Vagina (tissue), 2 donors: Measurements from ENCODE around the gene MAGOHB. TPM values are rescaled to one million over a fixed set of nuclear protein-coding genes. Genes with fewer than 3 reads are reported as not detected.

ENCODE experiments used
- DNase-seq, 2 donors: peaks; one replicate each; pipeline ENCODE4 v3.0.0-alpha.2; 2017; ENCODE audit errors: extremely low spot score in 2 of 2
- H3K27ac ChIP-seq: fragments of 200-600 bp; sonication (generic); one replicate; pipeline ENCODE4 v1.5.1; 2019
- H3K27me3 ChIP-seq: fragments of 200-600 bp; sonication (generic); one replicate; pipeline ENCODE4 v1.5.1; 2019
- H3K36me3 ChIP-seq, 2 donors: fragments of 200-600 bp; sonication (generic); one replicate each; pipeline ENCODE4 v1.5.1; 2017 to 2019
- H3K4me1 ChIP-seq: fragments of 200-600 bp; sonication (generic); one replicate; pipeline ENCODE4 v1.5.1; 2019
- H3K4me3 ChIP-seq, 2 donors: fragments of 200-600 bp; sonication (generic); 1 replicate in 1 of 2; 2 replicates in 1 of 2; pipeline ENCODE4 v1.5.1; 2016 to 2019
- H3K9me3 ChIP-seq: fragments of 200-600 bp; sonication (generic); one replicate; pipeline ENCODE4 v1.5.1; 2019
- POLR2A ChIP-seq, 2 donors: fragments of 450-650 bp; IDR thresholded peaks; one replicate each; pipeline ENCODE4 v1.6.1; 2017; ENCODE audit warnings: antibody characterized with exemption in 2 of 2, mild to moderate bottlenecking in 2 of 2, moderate library complexity in 2 of 2
- POLR2AphosphoS5 ChIP-seq, 2 donors: sonication (generic); formaldehyde crosslinking; IDR thresholded peaks; one replicate each; pipeline ENCODE4 v1.9.0; 2017; ENCODE audit warnings: antibody characterized with exemption in 2 of 2, mild to moderate bottlenecking in 2 of 2, low read depth in 1 of 2; ENCODE audit not compliant: insufficient read depth in 1 of 2
- intact Hi-C: fragments of 100-400 bp; cut with DNase I; formaldehyde crosslinking; loops from one replicate; pipeline ENCODE4 v1.15.1; 2023
- total RNA-seq: library from RNA; depleted of rRNA; stranded (reverse); fragments of >200 nt; gene quantifications from one replicate; pipeline ENCODE4 v1.2.3, GENCODE V29; 2016
- TF ChIP-seq, protein P1 (sequence below), 3 experiments: fragments of 450-650 bp in 2 of 3; fragments of 200-600 bp in 1 of 3; sonication (generic) in 1 of 3; IDR thresholded peaks; one replicate each; pipeline ENCODE4 v1.5.1; 2017 to 2019; ENCODE audit warnings: antibody characterized with exemption in 3 of 3, mild to moderate bottlenecking in 2 of 3, moderate library complexity in 2 of 3

Gene MAGOHB
- total RNA-seq, 1 donor from 2014 or later, result 7.9 TPM

- no peaks in the 10 kb centered on the region for H3K9me3 ChIP-seq
- peaks cover 18% of the 10 kb centered on the region for H3K4me1 ChIP-seq
- no peak overlapping the region for H3K27ac ChIP-seq
- intact Hi-C loops, result no loop called here
- H3K36me3 ChIP-seq, result peaks cover 0 to 31% of the 10 kb centered on the region in 2 donors
- H3K27me3 ChIP-seq, result no peaks in the 10 kb centered on the region
- no peak for TF ChIP-seq POLR2A (IDR thresholded peaks at IDR 0.05)
- TF ChIP-seq POLR2AphosphoS5 (IDR thresholded peaks at IDR 0.05; ENCODE audit: insufficient read depth in 1 of 2, low read depth in 1 of 2), result no peak
- TF ChIP-seq, protein P1, sequence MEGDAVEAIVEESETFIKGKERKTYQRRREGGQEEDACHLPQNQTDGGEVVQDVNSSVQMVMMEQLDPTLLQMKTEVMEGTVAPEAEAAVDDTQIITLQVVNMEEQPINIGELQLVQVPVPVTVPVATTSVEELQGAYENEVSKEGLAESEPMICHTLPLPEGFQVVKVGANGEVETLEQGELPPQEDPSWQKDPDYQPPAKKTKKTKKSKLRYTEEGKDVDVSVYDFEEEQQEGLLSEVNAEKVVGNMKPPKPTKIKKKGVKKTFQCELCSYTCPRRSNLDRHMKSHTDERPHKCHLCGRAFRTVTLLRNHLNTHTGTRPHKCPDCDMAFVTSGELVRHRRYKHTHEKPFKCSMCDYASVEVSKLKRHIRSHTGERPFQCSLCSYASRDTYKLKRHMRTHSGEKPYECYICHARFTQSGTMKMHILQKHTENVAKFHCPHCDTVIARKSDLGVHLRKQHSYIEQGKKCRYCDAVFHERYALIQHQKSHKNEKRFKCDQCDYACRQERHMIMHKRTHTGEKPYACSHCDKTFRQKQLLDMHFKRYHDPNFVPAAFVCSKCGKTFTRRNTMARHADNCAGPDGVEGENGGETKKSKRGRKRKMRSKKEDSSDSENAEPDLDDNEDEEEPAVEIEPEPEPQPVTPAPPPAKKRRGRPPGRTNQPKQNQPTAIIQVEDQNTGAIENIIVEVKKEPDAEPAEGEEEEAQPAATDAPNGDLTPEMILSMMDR (IDR thresholded peaks at IDR 0.05), result no peak
- DNase-seq, result no peak
- H3K4me3 ChIP-seq, result no peak overlapping the region
These were observed 5.4 kb downstream of the MAGOHB start for GRCh38 chr12:10607885-10608458.

DNA sequence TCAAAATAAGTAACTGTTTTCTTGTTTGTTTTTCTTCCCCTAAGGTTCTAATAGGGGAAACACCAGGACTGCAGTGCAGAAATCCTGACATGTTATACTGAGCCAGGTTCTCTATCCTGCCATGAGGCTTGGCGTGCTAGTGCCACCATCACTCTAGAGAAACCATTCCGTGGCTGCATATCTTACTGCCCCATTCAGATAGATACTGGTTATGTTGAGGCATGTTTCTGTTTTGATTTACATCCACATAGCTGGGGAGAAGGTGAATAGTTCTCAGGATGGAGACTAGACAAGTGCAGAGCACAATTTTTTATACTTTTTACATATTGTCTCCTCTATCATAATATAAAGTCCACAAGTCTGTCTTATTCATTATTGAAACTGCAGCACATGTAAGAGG is 11.5 kb downstream of the MAGOHB start:
- H3K27ac ChIP-seq, result no peak overlapping the region
- no peaks in the 10 kb centered on the region for H3K4me1 ChIP-seq
- peaks cover 0 to 10% of the 10 kb centered on the region in 2 donors for H3K36me3 ChIP-seq
- intact Hi-C loops, result no loop called here
- DNase-seq, result no peak
- H3K9me3 ChIP-seq, result no peaks in the 10 kb centered on the region
- TF ChIP-seq POLR2AphosphoS5 (IDR thresholded peaks at IDR 0.05; ENCODE audit: insufficient read depth in 1 of 2, low read depth in 1 of 2) (no peak), POLR2A (IDR thresholded peaks at IDR 0.05) (no peak)
- TF ChIP-seq, protein P1 (IDR thresholded peaks at IDR 0.05), result no peak
- H3K27me3 ChIP-seq, result no peaks in the 10 kb centered on the region
- H3K4me3 ChIP-seq, result no peak overlapping the region

DNA sequence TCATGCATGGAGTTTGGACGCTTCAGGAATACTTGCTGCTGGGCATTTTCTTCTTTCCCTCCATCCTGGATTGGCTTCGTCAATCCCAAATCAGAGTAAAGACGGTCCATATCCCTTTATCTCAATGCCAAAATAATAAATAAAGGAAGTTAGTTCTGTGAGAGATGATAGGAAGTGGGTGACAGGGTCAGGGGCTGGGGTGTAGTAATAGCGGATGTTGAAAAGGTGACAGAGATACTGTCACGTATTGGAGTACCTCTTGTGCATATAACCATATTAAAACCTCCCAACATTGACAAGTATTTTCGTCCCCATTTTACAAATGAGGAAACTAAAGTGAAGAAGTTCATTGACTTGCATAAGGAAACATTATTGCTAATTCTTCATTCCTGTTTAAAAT is 12.4 kb downstream of the MAGOHB start:
- Histone ChIP-seq H3K4me3 (no peak overlapping the region), H3K27ac (no peak overlapping the region), H3K4me1 (no peaks in the 10 kb centered on the region), H3K27me3 (no peaks in the 10 kb centered on the region), H3K9me3 (no peaks in the 10 kb centered on the region), H3K36me3 (peaks cover 0 to 1% of the 10 kb centered on the region in 2 donors)
- no peak for DNase-seq
- intact Hi-C loops, result no loop called here
- TF ChIP-seq POLR2AphosphoS5 (IDR thresholded peaks at IDR 0.05; ENCODE audit: insufficient read depth in 1 of 2, low read depth in 1 of 2) (no peak), POLR2A (IDR thresholded peaks at IDR 0.05) (no peak)
- TF ChIP-seq, protein P1 (IDR thresholded peaks at IDR 0.05), result no peak

DNA sequence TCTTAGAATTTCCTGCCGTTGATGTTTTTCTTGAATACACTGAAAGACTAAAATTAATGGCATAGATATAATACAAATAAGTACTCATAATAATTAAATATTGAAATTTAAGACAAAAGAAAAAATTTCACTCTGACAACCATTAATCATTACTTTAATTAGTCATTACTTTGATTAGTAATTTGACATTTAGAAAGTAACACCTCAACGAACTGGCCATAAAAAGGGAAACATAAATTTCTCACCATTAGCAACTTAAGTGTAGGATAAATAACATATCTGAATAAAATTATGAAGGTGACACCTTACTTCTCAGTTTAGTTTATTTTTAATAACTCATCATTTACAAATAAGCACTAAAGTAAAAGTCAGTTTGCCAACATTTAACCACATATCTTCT is 17.5 kb downstream of the MAGOHB start:
- Histone ChIP-seq H3K27ac (no peak overlapping the region), H3K4me3 (no peak overlapping the region), H3K36me3 (no peaks in the 10 kb centered on the region), H3K9me3 (no peaks in the 10 kb centered on the region), H3K4me1 (no peaks in the 10 kb centered on the region), H3K27me3 (no peaks in the 10 kb centered on the region)
- TF ChIP-seq POLR2AphosphoS5 (IDR thresholded peaks at IDR 0.05; ENCODE audit: insufficient read depth in 1 of 2, low read depth in 1 of 2) (no peak), POLR2A (IDR thresholded peaks at IDR 0.05) (no peak)
- TF ChIP-seq, protein P1 (IDR thresholded peaks at IDR 0.05), result no peak
- no peak for DNase-seq
- intact Hi-C loops, result no loop called here

DNA sequence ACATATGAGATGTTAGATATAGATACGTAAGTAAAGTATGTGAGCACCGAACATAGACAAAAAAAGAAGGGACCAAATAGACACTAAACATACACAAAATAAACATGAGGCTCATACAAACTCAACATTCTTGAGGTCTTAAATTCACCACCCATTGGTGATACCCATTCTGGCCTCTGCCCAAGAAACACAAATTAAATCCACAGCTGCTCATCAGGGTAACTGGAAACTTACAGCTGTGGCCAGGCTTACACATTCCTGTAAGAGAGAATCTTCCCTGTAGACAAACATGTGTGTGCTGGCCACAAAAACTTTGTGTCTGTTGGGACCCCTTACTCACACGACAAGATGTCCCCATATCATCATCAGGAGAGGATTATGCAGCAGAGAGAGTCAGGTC is 22.4 kb downstream of the MAGOHB start:
- Histone ChIP-seq H3K27ac (no peak overlapping the region), H3K4me1 (no peaks in the 10 kb centered on the region), H3K4me3 (no peak overlapping the region), H3K36me3 (no peaks in the 10 kb centered on the region), H3K9me3 (no peaks in the 10 kb centered on the region), H3K27me3 (no peaks in the 10 kb centered on the region)
- DNase-seq, result no peak
- intact Hi-C loops, result no loop called here
- TF ChIP-seq POLR2AphosphoS5 (IDR thresholded peaks at IDR 0.05; ENCODE audit: insufficient read depth in 1 of 2, low read depth in 1 of 2) (no peak), POLR2A (IDR thresholded peaks at IDR 0.05) (no peak)
- TF ChIP-seq, protein P1 (IDR thresholded peaks at IDR 0.05), result no peak
